ENCODE data around the gene SFXN3.

- no peak for TF ChIP-seq ZNF274 (IDR thresholded peaks at IDR 0.05; ENCODE audit: insufficient read depth, insufficient read length)
- TF ChIP-seq, protein P1, sequence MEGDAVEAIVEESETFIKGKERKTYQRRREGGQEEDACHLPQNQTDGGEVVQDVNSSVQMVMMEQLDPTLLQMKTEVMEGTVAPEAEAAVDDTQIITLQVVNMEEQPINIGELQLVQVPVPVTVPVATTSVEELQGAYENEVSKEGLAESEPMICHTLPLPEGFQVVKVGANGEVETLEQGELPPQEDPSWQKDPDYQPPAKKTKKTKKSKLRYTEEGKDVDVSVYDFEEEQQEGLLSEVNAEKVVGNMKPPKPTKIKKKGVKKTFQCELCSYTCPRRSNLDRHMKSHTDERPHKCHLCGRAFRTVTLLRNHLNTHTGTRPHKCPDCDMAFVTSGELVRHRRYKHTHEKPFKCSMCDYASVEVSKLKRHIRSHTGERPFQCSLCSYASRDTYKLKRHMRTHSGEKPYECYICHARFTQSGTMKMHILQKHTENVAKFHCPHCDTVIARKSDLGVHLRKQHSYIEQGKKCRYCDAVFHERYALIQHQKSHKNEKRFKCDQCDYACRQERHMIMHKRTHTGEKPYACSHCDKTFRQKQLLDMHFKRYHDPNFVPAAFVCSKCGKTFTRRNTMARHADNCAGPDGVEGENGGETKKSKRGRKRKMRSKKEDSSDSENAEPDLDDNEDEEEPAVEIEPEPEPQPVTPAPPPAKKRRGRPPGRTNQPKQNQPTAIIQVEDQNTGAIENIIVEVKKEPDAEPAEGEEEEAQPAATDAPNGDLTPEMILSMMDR (IDR thresholded peaks at IDR 0.05 in 2 of 3, conservative IDR thresholded peaks at IDR 0.05 in 1 of 3; ENCODE audit: control insufficient read depth in 2 of 3, extremely low read depth in 1 of 3, insufficient read depth in 1 of 3, low read depth in 3 of 3, low read length in 3 of 3), result no peak
Observed at GRCh38 chr10:101020427-101021075, 10.5 kb upstream of the SFXN3 start.
